Rectal smooth muscle tissue (tissue), 1 donor: ENCODE data around the gene FADS6.

Source experiments
- H3K27ac ChIP-seq: one replicate; pipeline ENCODE4 v1.7.0; 2013; ENCODE audit warnings: low read depth, low read length, inconsistent platforms
- H3K27me3 ChIP-seq: one replicate; pipeline ENCODE4 v1.7.0; 2013; ENCODE audit warnings: low read length; ENCODE audit not compliant: control insufficient read depth, insufficient read depth
- H3K36me3 ChIP-seq: one replicate; pipeline ENCODE4 v1.7.0; 2013; ENCODE audit warnings: low read length; ENCODE audit not compliant: control insufficient read depth, insufficient read depth
- H3K4me1 ChIP-seq: one replicate; pipeline ENCODE4 v1.7.0; 2013; ENCODE audit warnings: low read length; ENCODE audit not compliant: control insufficient read depth, insufficient read depth
- H3K4me3 ChIP-seq: one replicate; pipeline ENCODE4 v1.7.0; 2013; ENCODE audit warnings: low read length
- H3K9ac ChIP-seq: one replicate; pipeline ENCODE4 v1.7.0; 2013; ENCODE audit warnings: low read length

FADS6 gene

DNA sequence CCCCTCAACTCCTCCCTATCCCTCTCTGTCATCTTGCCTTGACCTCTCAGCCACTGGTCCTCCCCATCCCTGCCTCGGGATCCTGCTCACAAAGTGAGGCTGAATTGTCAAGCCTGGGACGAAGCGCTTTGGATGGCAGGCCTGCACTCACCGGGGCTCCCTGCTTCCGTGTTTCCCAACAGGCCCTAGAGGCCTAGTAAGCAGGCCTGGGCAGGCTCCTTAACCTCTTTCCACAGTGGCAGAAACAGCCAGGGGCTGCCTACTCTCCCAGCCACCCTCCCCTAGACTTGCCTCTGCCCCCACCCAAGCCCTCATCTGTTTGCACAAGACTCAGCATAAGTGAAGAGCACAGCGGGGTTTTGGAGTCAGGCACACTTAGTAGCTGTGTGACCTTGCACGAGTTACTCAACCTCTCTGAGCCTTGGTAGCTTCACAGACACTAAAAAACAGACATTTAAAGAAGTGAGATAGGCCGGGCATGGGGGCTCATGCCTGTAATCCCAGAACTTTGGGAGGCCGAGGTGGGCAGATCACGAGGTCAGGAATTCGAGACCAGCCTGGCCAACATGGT lies 5.0 kb upstream of the FADS6 start:
- Histone ChIP-seq H3K27me3 (peaks cover 9% of the 10 kb centered on the region), H3K27ac (no peak overlapping the region), H3K4me1 (no peaks in the 10 kb centered on the region), H3K4me3 (no peak overlapping the region), H3K36me3 (no peaks in the 10 kb centered on the region), H3K9ac (no peak overlapping the region)

GRCh38 chr17:74893936-74894671 lies 671 bp upstream of the FADS6 start:
- Histone ChIP-seq H3K9ac (no peak overlapping the region), H3K27me3 (peaks cover 19% of the 10 kb centered on the region), H3K4me1 (no peaks in the 10 kb centered on the region), H3K36me3 (no peaks in the 10 kb centered on the region), H3K4me3 (no peak overlapping the region), H3K27ac (no peak overlapping the region)

GRCh38 chr17:74892013-74892841 lies 1.2 kb downstream of the FADS6 start:
- Histone ChIP-seq H3K36me3 (no peaks in the 10 kb centered on the region), H3K27ac (no peak overlapping the region), H3K9ac (no peak overlapping the region), H3K4me3 (no peak overlapping the region), H3K27me3 (peaks cover 23% of the 10 kb centered on the region), H3K4me1 (no peaks in the 10 kb centered on the region)

DNA sequence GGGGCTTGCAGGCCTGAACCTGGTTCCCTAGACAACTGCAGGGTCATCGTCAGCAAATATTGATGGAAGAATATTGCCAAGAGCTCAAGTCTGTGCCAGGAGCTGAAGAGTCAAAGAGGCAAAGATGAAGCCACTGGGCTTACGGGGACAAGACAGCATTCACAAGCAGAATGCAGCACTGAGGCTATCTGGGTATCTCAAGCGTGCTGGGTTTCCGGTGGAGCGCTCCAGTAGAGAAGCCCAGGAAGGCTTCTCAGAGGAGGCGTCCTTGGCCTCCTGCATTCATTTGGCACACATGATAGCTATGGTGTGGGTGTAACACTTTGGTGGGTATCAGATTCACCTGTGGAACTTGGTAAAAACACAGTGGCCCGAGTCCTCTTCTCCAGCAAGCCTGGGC lies 2.9 kb downstream of the FADS6 start:
- Histone ChIP-seq H3K27me3 (peaks cover 25% of the 10 kb centered on the region), H3K4me3 (no peak overlapping the region), H3K36me3 (no peaks in the 10 kb centered on the region), H3K4me1 (no peaks in the 10 kb centered on the region), H3K9ac (no peak overlapping the region), H3K27ac (no peak overlapping the region)

- H3K27ac ChIP-seq: no peak overlapping the region
- H3K4me3 ChIP-seq: no peak overlapping the region
- no peak overlapping the region for H3K9ac ChIP-seq
- H3K27me3 ChIP-seq: peaks cover 19% of the 10 kb centered on the region
- no peaks in the 10 kb centered on the region for H3K36me3 ChIP-seq
- H3K4me1 ChIP-seq: no peaks in the 10 kb centered on the region
These were observed 5.0 kb downstream of the FADS6 start for GRCh38 chr17:74888469-74888868.

DNA sequence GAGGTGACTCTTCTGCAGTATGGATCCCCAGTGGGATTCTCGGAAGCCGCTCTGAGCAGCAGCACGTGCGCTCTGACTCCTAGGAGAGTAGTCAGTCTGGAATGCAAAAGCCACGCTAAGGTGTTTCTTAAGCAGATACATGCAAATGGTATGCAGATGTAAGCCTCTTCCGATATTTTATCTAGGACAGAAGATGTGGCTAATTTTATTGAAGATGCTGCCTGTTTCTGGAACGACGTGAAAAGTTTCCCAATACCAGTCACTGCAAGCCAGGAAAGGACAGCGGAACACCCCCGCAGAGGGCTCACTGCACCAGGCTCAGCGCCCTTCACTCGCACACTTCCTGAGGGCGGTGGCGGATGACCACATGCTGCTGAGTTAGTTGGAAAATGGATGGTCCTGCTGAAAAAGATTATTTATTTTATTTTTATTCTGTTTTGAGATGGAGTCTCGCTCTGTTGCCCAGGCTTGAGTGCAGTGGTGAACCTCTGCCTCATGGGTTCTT lies 10.1 kb downstream of the FADS6 start:
- Histone ChIP-seq H3K9ac (no peak overlapping the region), H3K36me3 (no peaks in the 10 kb centered on the region), H3K27me3 (peaks cover 2% of the 10 kb centered on the region), H3K4me3 (no peak overlapping the region), H3K4me1 (no peaks in the 10 kb centered on the region), H3K27ac (no peak overlapping the region)

GRCh38 chr17:74882517-74883240 lies 10.8 kb downstream of the FADS6 start:
- Histone ChIP-seq H3K27ac (no peak overlapping the region), H3K36me3 (no peaks in the 10 kb centered on the region), H3K27me3 (peaks cover 2% of the 10 kb centered on the region), H3K4me1 (no peaks in the 10 kb centered on the region), H3K9ac (no peak overlapping the region), H3K4me3 (no peak overlapping the region)

DNA sequence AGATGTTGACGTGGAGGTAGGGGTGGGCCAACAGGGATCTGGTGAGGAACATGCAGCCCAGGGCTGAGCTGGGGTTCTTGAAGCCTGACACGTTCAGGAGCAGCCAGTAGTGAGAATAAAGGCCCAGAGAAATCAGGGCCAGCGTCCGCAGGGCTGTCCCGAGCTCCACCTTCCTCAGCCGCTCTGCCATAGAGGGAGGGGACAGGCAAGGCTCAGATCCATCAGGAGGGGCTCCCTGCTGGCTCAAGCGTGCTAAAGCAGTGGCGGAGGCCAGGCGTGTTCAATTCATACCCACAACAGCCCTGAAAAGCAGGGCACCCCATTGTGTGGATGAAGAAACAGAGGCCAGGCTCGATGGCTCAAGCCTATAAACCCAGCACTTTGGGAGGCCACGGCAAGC lies 12.4 kb downstream of the FADS6 start:
- no peak overlapping the region for H3K4me3 ChIP-seq
- H3K27ac ChIP-seq: no peak overlapping the region
- H3K36me3 ChIP-seq: no peaks in the 10 kb centered on the region
- H3K27me3 ChIP-seq: peaks cover 2% of the 10 kb centered on the region
- H3K9ac ChIP-seq: no peak overlapping the region
- H3K4me1 ChIP-seq: no peaks in the 10 kb centered on the region

DNA sequence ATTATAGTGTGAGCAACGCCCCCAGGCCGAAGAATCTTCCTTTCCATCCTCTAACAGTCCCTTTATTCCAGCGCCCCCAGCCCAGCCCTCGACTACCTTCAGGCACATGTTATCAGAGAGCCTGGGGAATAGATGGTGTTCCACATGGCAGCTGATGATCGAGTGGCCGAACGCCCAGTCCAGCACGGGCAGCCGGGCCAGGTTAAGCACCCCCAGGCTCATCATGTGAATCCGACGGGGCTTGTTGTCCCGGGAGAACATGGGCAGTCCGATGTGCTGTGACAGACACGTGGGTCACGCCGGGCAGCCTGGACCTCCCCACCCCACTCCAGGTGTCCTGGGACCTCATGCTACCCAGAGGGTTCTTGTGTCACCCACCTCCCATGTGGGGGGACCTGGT lies 14.1 kb downstream of the FADS6 start:
- Histone ChIP-seq H3K36me3 (no peaks in the 10 kb centered on the region), H3K27ac (no peak overlapping the region), H3K27me3 (no peaks in the 10 kb centered on the region), H3K4me1 (no peaks in the 10 kb centered on the region), H3K4me3 (no peak overlapping the region), H3K9ac (no peak overlapping the region)

- H3K9ac ChIP-seq: no peak overlapping the region
- H3K4me3 ChIP-seq: no peak overlapping the region
- H3K27me3 ChIP-seq: no peaks in the 10 kb centered on the region
- H3K36me3 ChIP-seq: no peaks in the 10 kb centered on the region
- peaks cover 3% of the 10 kb centered on the region for H3K4me1 ChIP-seq
- no peak overlapping the region for H3K27ac ChIP-seq
These were observed 14.8 kb downstream of the FADS6 start for GRCh38 chr17:74878658-74879057.

DNA sequence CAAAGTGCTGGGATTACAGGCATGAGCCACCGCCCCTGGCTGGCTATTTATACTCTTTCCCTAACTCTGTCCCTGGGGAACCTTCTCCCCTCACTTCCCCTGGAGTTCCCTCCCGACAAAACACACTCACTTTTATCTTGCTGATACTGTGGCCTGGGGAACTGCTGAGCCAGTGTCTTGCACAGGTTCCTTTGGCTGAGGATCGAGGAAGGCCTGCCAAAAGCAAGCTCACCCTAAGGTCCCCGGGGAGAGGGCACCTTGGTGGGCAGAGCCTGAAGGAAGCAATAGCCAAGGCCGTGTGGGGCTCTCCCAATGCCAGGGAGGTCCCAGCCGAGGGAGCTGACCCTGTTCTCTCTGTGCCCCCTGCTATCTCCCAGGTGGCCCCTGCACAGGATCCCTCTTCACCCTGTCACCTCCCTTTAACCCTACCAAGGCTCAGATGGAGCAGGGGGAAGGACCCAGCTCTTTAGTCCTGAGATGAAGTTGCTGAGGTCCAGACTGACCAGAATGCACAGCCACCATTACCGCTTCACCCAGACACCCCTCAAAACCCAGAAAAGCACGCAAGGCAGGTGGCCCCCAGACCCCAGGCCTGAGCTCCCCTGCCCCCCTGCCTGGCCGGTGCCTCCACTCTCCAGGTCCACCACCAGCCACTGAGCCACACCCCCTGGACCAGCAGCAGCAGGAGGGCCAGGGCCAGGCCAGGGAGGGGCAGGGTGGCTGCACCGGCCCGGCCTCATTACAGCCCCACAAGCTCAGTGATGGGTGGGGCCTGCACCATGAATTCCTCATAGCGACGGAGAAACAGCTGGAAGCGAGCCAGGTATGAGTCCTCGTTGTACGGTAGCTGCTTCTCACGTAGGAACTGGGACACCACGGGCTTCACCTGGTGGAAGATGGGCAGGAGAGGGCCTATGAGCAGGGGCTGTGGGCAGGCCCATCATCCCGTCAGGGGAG lies 15.6 kb downstream of the FADS6 start:
- Histone ChIP-seq H3K36me3 (no peaks in the 10 kb centered on the region), H3K4me3 (no peak overlapping the region), H3K27ac (no peak overlapping the region), H3K9ac (no peak overlapping the region), H3K27me3 (no peaks in the 10 kb centered on the region), H3K4me1 (peaks cover 3% of the 10 kb centered on the region)
